HCEC 1CT (cell line): Measurements from ENCODE around the gene RALGAPA1.
"Not testable (repeated sequence)": the region's sequence is repeated elsewhere in the genome, so short reads cannot be mapped to it uniquely, and the experiment has no call there.

Experiments
- DNase-seq: peaks from one replicate; pipeline ENCODE4 v3.0.0-alpha.2; 2017

Gene RALGAPA1

DNA sequence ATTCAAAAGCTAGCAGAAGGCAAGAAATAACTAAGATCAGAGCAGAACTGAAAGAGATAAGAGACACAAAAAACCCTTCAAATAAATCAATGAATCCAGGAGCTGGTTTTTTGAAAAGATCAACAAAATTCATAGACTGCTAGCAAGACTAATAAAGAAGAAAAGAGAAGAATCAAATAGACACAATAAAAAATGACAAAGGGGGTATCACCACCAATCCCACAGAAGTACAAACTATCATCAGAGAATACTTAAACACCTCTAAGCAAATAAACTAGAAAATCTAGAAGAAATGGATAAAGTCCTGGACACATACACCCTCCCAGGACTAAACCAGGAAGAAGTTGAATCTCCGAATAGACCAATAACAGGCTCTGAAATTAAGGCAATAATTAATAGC lies 189.6 kb downstream of the RALGAPA1 start:
- DNase-seq: not testable (repeated sequence)

DNA sequence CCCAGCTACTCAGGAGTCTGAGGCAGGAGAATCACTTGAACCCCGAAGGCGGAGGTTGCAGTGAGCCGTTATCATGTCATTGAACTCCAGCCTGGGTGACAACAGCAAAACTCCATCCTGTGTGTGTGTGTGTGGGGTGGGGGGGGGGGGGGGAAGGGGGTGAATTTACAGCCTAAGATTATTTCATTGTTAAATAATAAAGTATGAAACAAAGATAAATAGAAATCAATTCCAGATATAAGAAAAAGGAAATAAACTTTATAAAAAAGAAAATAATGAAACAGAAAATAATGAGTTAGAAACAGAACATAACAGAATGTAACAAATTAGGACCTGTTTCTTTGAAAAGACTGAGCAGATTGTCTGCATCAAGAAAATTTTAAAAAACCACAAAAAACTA lies 191.6 kb downstream of the RALGAPA1 start:
- no peak for DNase-seq

DNA sequence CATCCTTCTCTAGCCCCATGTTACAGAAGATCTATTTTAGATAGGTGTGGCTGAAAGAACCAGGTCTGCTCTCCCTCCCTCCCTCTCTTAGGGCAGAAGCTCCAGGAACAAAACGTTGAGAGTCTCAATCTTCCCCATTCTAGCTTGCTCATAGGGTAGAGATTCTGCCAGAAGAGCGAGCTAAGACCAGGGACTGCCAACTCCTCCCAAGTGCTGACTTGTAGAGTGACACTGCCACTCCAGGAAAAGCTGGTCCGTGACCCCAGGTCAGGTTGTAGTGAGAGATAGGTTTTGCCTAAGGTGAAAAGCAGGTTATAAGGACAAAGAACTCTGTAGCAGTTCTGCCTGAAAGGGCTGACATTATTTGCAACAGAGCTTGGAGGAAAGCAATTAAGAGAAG lies 201.7 kb downstream of the RALGAPA1 start:
- DNase-seq: no peak

DNA sequence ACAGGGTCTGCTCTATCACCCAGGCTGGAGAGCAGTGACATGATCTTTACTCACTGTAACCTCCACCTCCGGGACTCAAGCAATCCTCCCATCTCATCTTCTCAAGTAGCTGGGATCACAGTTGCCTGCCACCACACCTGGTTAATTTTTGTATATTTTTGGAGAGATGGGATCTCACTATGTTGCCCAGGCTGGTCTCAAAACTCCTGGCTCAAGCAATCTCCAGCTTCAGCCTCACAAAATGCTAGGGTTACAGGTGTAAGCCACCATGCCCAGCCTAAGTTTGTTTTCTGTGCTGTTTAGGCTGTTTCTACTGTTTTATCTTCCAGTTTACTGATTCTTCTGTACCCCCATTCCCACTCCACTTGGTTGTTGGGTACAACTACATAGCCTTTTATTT lies 208.8 kb downstream of the RALGAPA1 start:
- no peak for DNase-seq

DNA sequence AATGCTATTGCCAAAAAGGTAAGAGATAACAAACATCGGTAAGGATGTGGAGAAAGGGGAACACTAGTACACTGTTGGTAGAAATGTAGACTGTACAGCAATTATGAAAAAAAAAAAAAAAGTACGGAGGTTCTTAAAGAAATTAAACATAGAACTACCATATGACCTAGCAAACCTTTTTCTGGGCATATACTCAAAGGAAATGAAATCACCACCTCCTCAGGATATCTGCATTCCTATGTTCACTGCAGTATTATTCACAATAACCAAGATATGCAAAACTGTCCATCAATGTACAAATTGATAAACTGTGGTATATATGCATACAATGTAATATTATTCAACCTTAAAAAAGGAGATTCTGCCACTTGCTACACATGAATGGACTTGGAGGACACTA lies 214.5 kb downstream of the RALGAPA1 start:
- no peak for DNase-seq

DNA sequence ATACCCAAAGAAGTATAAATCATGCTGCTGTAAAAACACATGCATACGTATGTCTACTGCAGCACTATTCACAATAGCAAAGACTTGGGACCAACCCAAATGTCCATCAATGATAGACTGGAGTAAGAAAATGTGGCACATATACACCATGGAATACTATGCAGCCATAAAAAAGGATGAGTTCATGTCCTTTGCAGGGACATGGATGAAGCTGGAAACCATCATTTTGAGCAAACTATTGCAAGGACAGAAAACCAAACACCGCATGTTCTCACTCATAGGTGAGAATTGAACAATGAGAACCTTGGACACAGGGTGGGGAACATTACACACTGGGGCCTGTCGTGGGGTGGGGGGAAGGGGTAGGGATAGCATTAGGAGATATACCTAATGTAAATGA lies 221.7 kb downstream of the RALGAPA1 start:
- DNase-seq: not testable (repeated sequence)

DNA sequence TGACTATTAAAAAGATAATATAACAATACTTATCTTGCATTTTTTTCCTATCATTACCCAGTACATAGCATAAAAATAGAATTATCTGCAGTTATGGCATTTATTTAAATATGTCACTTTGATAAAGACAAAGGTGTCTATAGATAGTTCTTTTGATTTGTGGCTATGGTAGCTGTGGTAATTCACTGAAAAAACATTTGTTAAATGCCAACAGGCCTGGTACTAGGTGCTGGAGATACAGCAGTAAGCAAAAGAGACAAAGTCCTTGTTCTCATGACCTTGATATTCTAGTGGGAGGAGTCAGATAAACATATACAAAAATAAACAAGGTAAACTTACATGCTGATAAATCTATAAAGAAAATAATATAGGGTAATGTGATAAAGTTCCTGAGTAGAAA lies 230.5 kb downstream of the RALGAPA1 start:
- DNase-seq: no peak

DNA sequence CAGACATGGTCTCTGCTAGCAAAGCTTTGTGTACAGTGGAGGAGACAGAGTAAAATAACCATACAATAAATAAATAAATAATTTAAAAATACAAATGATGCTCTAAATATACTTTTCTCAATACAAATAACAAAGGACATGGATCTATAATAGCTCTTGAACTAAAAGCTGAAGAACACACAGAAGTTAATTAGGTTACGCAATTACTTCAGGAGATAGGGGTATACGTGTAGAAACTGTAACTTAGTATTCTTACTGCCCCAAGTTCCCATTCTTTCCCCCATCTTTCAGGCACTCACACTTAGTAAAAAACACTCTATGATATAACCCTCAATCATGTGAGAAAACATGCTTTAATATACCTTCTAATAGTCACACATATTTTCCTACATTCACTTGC lies 231.0 kb downstream of the RALGAPA1 start:
- DNase-seq: no peak

DNA sequence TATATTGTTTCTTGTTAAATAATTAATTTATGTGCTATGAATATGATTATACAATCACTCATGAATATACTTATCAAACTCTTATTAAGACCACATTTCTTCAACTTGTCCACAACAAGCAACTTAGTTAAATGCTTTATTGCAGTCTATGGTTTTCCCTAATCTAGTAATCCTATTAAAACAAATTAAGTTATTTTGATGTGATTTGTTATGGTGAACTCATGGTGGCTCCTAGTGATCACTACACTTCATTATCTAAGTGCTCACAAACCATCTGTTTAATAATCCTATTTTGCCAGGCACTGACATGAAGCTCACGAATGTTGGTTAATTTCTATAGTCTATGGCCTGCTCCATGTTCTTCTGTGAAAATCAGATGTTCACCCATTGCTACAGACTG lies 232.2 kb downstream of the RALGAPA1 start:
- no peak for DNase-seq

DNA sequence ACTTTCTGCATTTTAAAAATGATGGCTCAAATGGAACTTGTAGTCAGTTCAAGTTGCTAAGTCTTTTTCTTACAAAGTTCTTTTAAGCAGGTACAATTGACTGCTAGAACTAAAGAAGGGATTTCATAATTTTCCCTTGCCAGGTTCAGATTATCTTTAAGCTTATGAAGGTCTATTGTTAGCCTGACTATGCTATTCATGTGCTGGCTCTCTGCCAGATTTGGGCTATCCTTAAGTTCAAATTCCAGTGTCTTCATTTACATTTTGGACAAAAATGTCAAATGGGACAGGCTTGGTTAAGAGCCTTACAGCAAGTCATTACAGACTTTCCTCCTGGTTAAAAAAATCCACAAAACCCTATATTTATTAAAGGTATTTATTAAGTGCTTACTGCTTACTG lies 232.8 kb downstream of the RALGAPA1 start:
- DNase-seq: no peak

DNA sequence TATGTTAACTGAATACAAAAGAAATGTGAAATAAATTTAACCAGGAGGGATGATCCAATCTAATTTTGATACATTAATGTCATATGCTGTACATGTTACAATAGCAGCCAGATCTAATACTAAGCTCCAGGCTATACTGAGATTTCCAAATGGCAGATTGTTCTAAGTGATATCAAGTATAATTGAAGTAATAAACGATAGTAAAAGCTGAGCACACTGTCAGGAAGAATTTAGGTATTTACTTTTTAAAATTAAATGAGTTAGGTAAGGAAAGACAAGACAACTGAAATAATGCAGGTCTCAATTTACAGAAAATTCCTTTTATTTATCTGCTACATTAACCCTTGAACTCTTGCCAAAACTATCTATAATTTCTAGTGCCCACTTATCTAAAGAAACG lies 235.2 kb downstream of the RALGAPA1 start:
- no peak for DNase-seq

DNA sequence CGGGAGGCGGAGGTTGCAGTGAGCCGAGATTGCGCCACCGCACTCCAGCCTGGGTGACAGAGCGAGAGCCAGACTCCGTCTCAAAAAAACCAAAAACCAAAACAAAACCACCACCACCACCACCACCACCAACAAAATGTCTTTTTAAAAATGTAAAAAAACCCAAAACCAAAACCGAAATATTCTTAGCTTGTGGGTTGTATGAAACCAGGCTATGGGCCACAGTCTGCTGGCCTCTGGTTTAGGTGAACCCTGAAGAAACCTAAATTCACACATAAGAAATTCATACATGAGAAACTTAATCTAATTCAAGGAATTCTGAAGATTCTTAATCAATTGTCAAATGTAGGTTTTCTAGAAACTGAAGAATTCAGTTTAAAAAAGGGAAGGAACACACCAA lies 237.5 kb downstream of the RALGAPA1 start:
- DNase-seq: no peak

DNA sequence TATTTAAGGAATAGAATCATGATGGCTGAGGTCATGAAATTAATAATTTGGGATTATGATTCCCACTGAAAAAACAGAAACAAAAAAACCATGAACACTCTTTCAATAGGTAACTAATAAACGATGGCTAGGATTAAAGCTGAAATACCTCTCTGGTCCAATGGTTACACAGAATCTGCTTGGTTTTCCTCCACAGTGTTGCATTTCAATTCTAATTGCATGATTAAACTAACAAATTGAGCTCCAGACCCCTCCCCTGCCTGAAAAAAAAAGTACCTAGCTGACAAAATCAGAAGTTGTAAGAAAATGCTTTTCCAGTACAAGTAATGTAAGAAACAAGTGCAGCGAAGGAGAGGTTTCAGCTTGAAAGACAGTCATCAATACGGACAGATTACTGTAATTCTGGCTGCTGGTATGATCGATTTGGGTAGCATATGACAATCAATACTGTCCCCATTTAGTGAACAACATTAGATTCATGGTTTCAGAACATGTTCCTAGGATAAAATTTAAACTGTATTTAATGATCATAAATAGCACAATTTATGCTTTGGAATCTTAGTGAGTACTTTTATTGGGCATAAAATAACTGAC lies 243.1 kb downstream of the RALGAPA1 start:
- no peak for DNase-seq

DNA sequence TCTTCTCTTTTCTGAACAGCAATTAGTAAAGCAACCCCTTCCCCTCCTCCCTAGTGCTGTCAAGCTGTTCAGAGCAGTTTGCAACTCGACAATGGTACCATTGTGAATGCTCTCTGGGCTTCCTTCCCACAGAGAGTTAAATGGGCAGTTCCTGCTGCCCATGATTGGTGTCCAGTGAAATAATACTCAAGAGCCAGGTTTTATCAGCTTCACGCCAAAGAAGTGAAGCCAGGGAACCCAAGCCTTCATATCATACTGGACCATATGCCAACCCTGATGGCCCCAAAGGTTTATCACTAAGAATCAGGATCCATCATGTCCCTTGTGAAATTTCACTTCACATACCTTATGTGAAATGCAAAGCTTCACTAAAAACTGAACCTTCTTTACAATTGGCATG lies 250.4 kb downstream of the RALGAPA1 start:
- no peak for DNase-seq

DNA sequence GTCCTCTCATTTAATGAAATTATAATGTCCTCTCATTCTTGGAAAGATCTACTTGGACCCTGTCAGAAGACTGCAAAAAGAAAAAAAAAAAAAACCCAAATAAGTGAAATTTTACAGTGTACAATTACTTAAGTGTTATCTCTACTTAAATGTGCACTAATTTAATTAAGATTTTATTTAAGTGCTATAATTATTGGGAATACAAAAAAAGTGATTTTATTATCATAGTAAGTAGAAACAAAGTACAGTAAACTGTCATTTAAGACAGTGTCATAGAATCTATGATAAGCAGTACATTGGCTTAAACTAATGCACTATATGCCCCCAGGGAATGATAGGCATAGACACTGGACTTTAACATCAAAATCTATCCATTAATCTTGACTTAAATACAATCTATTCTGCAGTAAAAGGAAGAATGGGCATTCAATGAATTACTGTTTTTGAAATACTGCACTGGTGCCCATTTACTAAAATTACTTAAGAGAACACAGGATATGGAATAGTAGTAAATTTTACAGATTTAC lies 251.8 kb downstream of the RALGAPA1 start:
- no peak for DNase-seq

DNA sequence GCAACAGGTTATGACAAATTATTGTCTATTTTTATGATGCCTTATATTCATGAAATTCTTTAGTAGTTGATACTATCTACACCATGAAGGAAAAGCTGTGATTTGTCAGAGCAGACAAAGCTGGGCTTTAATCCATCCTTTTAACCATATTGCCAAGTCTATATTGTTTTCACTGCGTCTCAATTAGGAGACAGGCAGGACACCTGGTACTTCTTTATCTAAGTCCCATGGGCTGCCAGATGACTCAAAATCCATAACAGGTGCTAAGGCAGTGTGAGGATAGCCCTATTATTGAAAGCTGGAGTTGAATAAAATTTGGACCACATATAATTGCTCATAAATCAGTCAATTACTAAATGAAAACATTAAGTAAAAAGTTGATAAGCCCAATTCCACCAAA lies 252.5 kb downstream of the RALGAPA1 start:
- no peak for DNase-seq

DNA sequence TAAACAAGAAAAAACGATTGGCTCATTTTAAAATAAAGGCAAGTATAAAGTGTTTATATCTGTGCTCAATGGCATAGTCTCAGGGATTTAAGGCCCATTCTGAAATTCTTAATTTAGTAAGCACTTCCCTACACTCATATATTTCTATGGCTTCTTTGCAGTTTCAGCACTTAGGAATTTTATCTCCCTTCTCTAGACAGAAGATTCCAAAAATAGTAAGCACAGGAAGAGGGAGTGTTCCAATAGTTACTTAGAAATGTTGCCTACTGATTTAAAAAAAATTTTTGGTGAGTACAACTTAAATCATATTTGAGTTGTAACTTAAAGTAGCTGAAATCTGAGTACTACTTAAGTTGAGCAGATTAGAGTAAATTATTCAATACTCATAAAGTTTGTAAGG lies 255.3 kb downstream of the RALGAPA1 start:
- peak; percentile 73 for DNase-seq

DNA sequence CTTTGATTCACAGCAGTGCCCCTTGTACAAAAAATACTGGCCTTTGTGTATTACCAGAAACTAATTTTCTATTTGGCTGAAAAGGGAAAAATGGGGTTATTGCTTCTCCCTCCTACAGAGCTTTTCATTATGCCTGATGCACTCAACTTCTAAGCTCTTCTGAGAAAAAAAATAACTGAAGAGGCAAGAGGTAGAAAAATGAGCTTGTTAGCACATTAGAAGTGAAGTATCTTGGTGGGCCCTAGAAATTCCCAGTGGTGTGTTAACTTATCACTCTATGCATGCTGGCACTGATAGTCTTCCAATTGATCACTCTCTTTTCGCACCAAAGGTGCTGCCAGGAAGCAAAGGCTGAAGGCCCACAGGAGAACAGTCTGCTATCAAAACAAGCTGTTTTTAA lies 258.0 kb downstream of the RALGAPA1 start:
- DNase-seq: no peak

DNA sequence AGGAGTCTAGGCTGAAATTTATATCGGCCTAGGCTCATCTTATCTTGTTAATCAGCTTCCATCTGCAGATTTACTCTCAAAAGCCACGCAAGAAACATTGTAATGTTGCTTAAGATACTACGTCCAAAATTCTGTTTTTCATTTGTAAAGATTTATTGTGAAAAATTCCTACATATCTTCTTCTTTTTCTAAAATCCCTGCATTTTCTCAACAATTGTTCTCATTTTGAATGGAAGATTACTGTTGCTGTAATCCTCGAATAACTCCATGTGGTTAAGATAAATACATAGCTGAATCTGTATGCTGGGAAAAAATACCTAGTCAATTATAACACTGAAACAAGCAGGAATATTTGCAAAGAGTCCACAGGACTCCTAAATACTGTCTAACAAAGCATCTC lies 259.5 kb downstream of the RALGAPA1 start:
- no peak for DNase-seq

DNA sequence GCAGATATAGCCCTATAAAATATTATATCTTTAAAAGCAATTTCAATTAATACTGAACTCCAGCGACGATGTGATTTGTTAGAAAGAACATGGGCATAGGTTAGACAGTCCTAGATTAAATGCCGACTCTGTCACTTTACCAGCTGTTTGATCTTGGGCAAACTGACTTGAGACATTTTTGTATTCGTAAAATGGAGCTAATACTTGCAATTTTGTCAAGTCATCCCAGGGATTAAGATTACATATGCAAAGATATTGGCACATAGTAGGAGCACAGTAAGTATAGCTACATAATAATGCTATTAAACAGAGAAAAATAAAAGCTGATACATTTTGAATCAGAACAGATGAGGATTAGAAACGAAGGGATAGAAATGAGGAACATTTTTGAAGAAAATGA lies 266.1 kb downstream of the RALGAPA1 start:
- no peak for DNase-seq

DNA sequence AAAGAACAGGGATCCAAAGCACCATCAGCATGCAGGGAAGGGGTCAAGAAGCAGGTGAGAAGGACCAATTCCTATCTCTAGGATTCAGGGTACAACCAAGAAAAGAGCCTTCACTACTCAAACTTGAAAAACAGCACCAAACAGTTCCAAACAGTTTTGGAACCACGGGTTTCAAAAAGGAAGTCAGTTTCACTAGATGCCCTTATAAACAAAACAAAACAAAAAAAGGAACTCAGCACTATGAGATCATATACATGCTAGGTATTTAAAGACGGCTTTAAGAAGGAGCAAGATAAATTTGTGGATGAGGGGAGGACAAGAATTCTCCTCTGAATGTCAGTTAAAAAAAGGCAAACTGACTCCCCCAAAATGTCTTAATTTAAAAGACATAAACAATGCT lies 269.1 kb downstream of the RALGAPA1 start:
- DNase-seq: no peak

DNA sequence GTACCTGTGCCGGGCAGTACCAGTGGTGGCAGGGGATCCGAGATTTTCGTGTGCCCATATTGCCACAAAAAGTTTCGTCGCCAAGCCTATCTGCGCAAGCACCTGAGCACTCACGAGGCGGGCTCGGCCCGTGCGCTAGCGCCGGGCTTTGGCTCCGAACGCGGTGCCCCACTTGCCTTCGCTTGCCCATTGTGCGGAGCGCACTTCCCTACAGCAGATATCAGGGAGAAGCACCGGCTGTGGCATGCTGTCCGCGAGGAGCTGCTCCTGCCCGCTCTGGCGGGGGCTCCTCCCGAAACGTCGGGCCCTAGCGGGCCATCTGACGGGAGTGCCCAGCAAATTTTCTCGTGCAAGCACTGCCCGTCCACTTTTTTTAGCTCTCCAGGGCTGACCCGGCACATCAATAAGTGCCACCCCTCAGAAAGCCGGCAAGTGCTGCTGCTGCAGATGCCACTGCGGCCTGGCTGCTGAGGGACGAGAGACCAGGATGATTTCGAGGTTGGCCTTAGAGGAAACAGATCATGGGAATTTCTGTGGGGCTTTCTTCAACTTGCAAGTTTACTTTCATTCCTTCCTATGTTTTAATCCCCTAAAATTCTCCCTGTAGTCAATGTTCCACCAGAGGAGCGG lies 273.5 kb downstream of the RALGAPA1 start:
- DNase-seq: no peak

DNA sequence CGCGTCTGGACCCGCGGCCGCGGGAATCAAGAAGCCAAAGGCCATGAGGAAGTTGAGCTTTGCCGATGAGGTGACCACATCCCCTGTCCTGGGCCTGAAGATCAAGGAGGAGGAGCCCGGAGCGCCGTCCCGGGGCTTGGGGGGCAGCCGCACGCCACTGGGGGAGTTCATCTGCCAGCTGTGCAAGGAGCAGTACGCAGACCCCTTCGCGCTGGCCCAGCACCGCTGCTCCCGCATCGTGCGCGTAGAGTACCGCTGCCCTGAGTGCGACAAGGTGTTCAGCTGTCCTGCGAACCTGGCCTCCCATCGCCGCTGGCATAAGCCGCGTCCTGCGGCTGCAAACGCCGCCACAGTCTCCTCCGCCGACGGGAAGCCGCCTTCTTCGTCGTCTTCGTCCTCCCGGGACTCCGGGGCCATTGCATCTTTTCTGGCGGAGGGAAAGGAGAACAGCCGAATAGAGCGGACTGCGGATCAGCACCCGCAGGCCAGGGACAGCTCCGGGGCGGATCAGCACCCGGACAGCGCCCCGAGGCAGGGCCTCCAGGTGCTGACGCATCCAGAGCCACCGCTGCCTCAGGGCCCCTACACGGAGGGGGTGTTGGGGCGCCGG lies 274.1 kb downstream of the RALGAPA1 start:
- DNase-seq: no peak

DNA sequence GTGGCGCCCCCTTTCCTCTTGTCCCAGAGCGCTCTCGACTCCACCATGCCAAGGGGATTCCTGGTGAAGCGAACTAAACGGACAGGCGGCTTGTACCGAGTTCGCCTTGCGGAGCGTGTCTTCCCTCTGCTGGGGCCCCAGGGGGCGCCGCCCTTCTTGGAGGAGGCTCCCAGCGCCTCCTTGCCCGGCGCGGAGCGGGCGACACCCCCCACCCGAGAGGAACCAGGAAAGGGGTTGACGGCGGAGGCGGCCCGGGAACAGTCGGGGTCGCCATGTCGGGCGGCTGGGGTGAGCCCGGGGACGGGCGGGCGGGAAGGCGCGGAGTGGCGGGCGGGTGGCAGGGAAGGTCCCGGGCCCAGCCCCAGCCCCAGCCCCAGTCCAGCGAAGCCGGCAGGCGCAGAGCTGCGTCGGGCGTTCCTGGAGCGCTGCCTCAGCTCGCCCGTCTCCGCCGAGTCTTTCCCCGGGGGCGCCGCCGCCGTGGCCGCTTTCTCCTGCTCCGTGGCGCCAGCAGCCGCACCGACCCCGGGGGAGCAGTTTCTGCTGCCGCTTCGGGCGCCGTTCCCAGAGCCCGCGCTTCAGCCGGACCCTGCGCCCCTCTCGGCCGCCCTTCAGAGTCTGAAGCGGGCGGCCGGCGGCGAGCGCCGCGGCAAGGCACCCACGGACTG lies 274.8 kb downstream of the RALGAPA1 start:
- no peak for DNase-seq
